H1 (cell line): ENCODE measurements around the gene PLEK2. TPM values are rescaled to one million over a fixed set of nuclear protein-coding genes. Genes with fewer than 3 reads are reported as not detected.

Source experiments
- CTCF ChIA-PET: fragments of 300-600 bp; sonication (Branson Sonifier 250); formaldehyde crosslinking; loops from one replicate; lab custom pipeline; 2021; ENCODE audit not compliant: partially characterized antibody; lab: Charles Lee
- POLR2A ChIA-PET: fragments of 300-600 bp; sonication (Branson Sonifier 250); formaldehyde crosslinking; loops from one replicate; lab custom pipeline; 2021; ENCODE audit warnings: inconsistent platforms; ENCODE audit not compliant: partially characterized antibody; lab: Charles Lee
- DNase-seq, 2 experiments: peaks; one replicate each; pipeline versions ENCODE4 v3.0.0 to v3.0.0-alpha.2; 2010 to 2022; ENCODE audit warnings: low spot score in 2 of 2, low read depth in 1 of 2, mixed read lengths in 1 of 2
- FAIRE-seq: peaks from 2 replicates; lab custom pipeline; 2011; peaks lifted over from hg19 to GRCh38; lab: Jason Lieb, UNC
- H2AFZ ChIP-seq: 2 replicates; pipeline ENCODE4 v1.8.1; 2012; ENCODE audit warnings: low read length, inconsistent platforms
- H2AK5ac ChIP-seq: 2 replicates; pipeline ENCODE4 v1.6.1; 2013; ENCODE audit warnings: low read depth, low read length
- H2BK120ac ChIP-seq: replicated peaks from 2 replicates; pipeline ENCODE3; 2013; ENCODE audit warnings: low read depth, low read length, inconsistent platforms
- H2BK12ac ChIP-seq: 2 replicates; pipeline ENCODE4 v1.6.1; 2013; ENCODE audit warnings: low read depth, low read length
- H2BK15ac ChIP-seq: 2 replicates; pipeline ENCODE4 v1.6.1; 2013; ENCODE audit warnings: low read length
- H2BK20ac ChIP-seq: 2 replicates; pipeline ENCODE4 v1.6.1; 2013; ENCODE audit warnings: low read length
- H2BK5ac ChIP-seq: 2 replicates; pipeline ENCODE4 v1.6.1; 2013; ENCODE audit warnings: low read depth, low read length
- H3K14ac ChIP-seq: 2 replicates; pipeline ENCODE4 v1.6.1; 2013; ENCODE audit warnings: inconsistent platforms; ENCODE audit not compliant: insufficient read length
- H3K18ac ChIP-seq: 2 replicates; pipeline ENCODE4 v1.6.1; 2013; ENCODE audit warnings: low read length; ENCODE audit errors: extremely low read depth
- H3K23ac ChIP-seq: 2 replicates; pipeline ENCODE4 v1.6.1; 2013; ENCODE audit warnings: inconsistent platforms; ENCODE audit not compliant: insufficient read length
- H3K23me2 ChIP-seq: 2 replicates; pipeline ENCODE4 v1.6.1; 2013; ENCODE audit warnings: low read depth, low read length
- H3K27ac ChIP-seq: 2 replicates; pipeline ENCODE4 v1.6.1; 2011; ENCODE audit warnings: low read depth, low read length, inconsistent platforms
- H3K27me3 ChIP-seq, 4 experiments: replicated peaks in 1 of 4; 1 replicate in 1 of 4; 2 replicates in 3 of 4; pipeline versions ENCODE4 v1.6.1 to v1.8.1; 2011 to 2013; ENCODE audit warnings: low read length in 3 of 4, mild to moderate bottlenecking in 3 of 4, inconsistent platforms in 2 of 4, mixed read lengths in 2 of 4, moderate library complexity in 1 of 4; ENCODE audit not compliant: control insufficient read depth in 3 of 4, insufficient read depth in 3 of 4; ENCODE audit errors: extremely low read depth in 1 of 4
- H3K36me3 ChIP-seq, 4 experiments: 2 replicates each; pipeline versions ENCODE4 v1.6.1 to v1.8.1; 2011 to 2013; ENCODE audit warnings: mild to moderate bottlenecking in 4 of 4, low read length in 3 of 4, moderate library complexity in 2 of 4, control low read depth in 1 of 4, inconsistent platforms in 1 of 4; ENCODE audit not compliant: insufficient read depth in 4 of 4, control insufficient read depth in 2 of 4
- H3K4ac ChIP-seq: replicated peaks from 2 replicates; pipeline ENCODE3; 2013; ENCODE audit warnings: low read length, low read depth, mixed read lengths, inconsistent platforms; ENCODE audit not compliant: insufficient read length
- H3K4me1 ChIP-seq, 4 experiments: replicated peaks in 1 of 4; 1 replicate in 1 of 4; 2 replicates in 3 of 4; pipeline versions ENCODE4 v1.6.1 to v1.8.1; 2011 to 2013; ENCODE audit warnings: low read length in 3 of 4, inconsistent platforms in 2 of 4, mixed read lengths in 1 of 4; ENCODE audit not compliant: insufficient read depth in 4 of 4, control insufficient read depth in 3 of 4
- H3K4me2 ChIP-seq, 2 experiments: 2 replicates each; pipeline versions ENCODE4 v1.6.1 to v1.8.1; 2011 to 2013; ENCODE audit warnings: low read depth in 2 of 2, low read length in 2 of 2, control low read depth in 1 of 2, inconsistent platforms in 1 of 2, mild to moderate bottlenecking in 1 of 2; ENCODE audit not compliant: insufficient read depth in 1 of 2
- H3K4me3 ChIP-seq, 4 experiments: fragments of 200-600, 300-600 bp in 1 of 4; sonication (generic), shearing (Covaris generic), sonication (Bioruptor Twin) in 1 of 4; 2 replicates each; pipeline versions ENCODE4 v1.5.1 to v1.8.1; 2011 to 2016; ENCODE audit warnings: low read length in 4 of 4, low read depth in 3 of 4, control low read depth in 2 of 4, inconsistent platforms in 2 of 4, mild to moderate bottlenecking in 2 of 4, mixed read lengths in 1 of 4, moderate library complexity in 1 of 4; ENCODE audit not compliant: insufficient read depth in 2 of 4; ENCODE audit errors: extremely low read depth in 1 of 4
- H3K56ac ChIP-seq: replicated peaks from 2 replicates; pipeline ENCODE3; 2013; ENCODE audit warnings: low read depth, mild to moderate bottlenecking, mixed read lengths, low read length, inconsistent platforms; ENCODE audit not compliant: insufficient read length
- H3K79me1 ChIP-seq: 2 replicates; pipeline ENCODE4 v1.6.1; 2013; ENCODE audit warnings: low read depth, low read length, control low read depth
- H3K79me2 ChIP-seq, 2 experiments: 2 replicates each; pipeline versions ENCODE4 v1.6.1 to v1.8.1; 2012 to 2013; ENCODE audit warnings: low read length in 2 of 2, mild to moderate bottlenecking in 2 of 2, inconsistent platforms in 1 of 2; ENCODE audit not compliant: insufficient read depth in 2 of 2, control insufficient read depth in 1 of 2
- H3K9ac ChIP-seq, 4 experiments: replicated peaks in 1 of 4; 1 replicate in 1 of 4; 2 replicates in 3 of 4; pipeline versions ENCODE4 v1.6.1 to v1.8.1; 2011 to 2013; ENCODE audit warnings: low read depth in 3 of 4, low read length in 3 of 4, control low read depth in 2 of 4, mild to moderate bottlenecking in 2 of 4, moderate library complexity in 2 of 4, inconsistent platforms in 1 of 4; ENCODE audit errors: extremely low read depth in 1 of 4
- H3K9me3 ChIP-seq, 2 experiments: 2 replicates each; pipeline versions ENCODE4 v1.6.1 to v1.8.1; 2012 to 2013; ENCODE audit warnings: mild to moderate bottlenecking in 2 of 2, moderate library complexity in 2 of 2, control low read depth in 1 of 2, inconsistent platforms in 1 of 2, low read depth in 1 of 2, low read length in 1 of 2, mixed read lengths in 1 of 2; ENCODE audit not compliant: insufficient read depth in 2 of 2
- H4K20me1 ChIP-seq, 2 experiments: replicated peaks in 1 of 2; 2 replicates each; pipeline versions ENCODE3 to v1.8.1; 2011 to 2013; ENCODE audit warnings: inconsistent platforms in 2 of 2, low read length in 2 of 2, mild to moderate bottlenecking in 1 of 2; ENCODE audit not compliant: insufficient read depth in 2 of 2, control insufficient read depth in 1 of 2
- H4K5ac ChIP-seq: 2 replicates; pipeline ENCODE4 v1.6.1; 2013; ENCODE audit warnings: low read length, low read depth, mixed read lengths, inconsistent platforms; ENCODE audit not compliant: insufficient read length
- H4K8ac ChIP-seq: 2 replicates; pipeline ENCODE4 v1.8.0; 2013; ENCODE audit warnings: mild to moderate bottlenecking, moderate library complexity, low read length, inconsistent platforms; ENCODE audit not compliant: insufficient read depth; ENCODE audit errors: extremely low read depth
- H4K91ac ChIP-seq: replicated peaks from 2 replicates; pipeline ENCODE3; 2013; ENCODE audit warnings: low read length, mixed read lengths, inconsistent platforms; ENCODE audit not compliant: insufficient read length
- NRF1 ChIP-seq: IDR thresholded peaks from 2 replicates; pipeline ENCODE4 v1.6.1; 2011; ENCODE audit warnings: mild to moderate bottlenecking, low read depth, low read length, improper control_type of control experiment
- RFX5 ChIP-seq: IDR thresholded peaks from 2 replicates; pipeline ENCODE4 v1.6.1; 2011; ENCODE audit warnings: low read depth, low read length, improper control_type of control experiment, borderline replicate concordance
- RXRA ChIP-seq: IDR thresholded peaks from 2 replicates; pipeline ENCODE4 v1.6.1; 2011; ENCODE audit warnings: low read depth, mild to moderate bottlenecking, low read length, moderate library complexity; ENCODE audit not compliant: insufficient read depth
- WGBS, 2 experiments: shearing (Covaris generic) in 1 of 2; methylation state at CpG; one replicate each; pipeline versions ENCODE4 v1.1.6 to v1.1.7; 2013 to 2015; ENCODE audit warnings: low lambda C conversion rate in 2 of 2, mixed read lengths in 2 of 2, inconsistent platforms in 1 of 2, low coverage in 1 of 2, missing lambda C conversion rate in 1 of 2; ENCODE audit not compliant: insufficient replicate concordance in 2 of 2, insufficient coverage in 1 of 2, insufficient read length in 1 of 2; ENCODE audit errors: extremely low coverage in 1 of 2, missing lambda C conversion rate in 1 of 2; 5-methylcytosine and 5-hydroxymethylcytosine counted together
- polyA plus RNA-seq, 7 experiments: library from polyadenylated mRNA; depleted of rRNA in 3 of 7; stranded (reverse) in 5 of 7; unstranded in 2 of 7; fragments of >200 nt in 5 of 7; fragments of 200-250 nt in 2 of 7; gene quantifications; 1 replicate in 5 of 7; 2 replicates in 1 of 7; 4 replicates in 1 of 7; pipeline versions ENCODE4 v1.2.1 to v1.2.3, GENCODE V29; 2011 to 2013; ENCODE audit warnings: missing spikeins in 2 of 7, mixed read lengths in 2 of 7
- total RNA-seq: library from RNA; stranded (reverse); fragmentation: NEBNext Ultra II Directional; extraction: Animal tissue kit (Norgen Biotek cat#: 25700); gene quantifications from 2 replicates; pipeline ENCODE4 v1.2.1, GENCODE V29; 2021

PLEK2 gene
- total and polyA plus RNA-seq, 2 of the 8 experiments (the other 6 are each of a cell fraction or from before 2014, with no cell fraction given): 0.41 to 2.1 TPM

DNA sequence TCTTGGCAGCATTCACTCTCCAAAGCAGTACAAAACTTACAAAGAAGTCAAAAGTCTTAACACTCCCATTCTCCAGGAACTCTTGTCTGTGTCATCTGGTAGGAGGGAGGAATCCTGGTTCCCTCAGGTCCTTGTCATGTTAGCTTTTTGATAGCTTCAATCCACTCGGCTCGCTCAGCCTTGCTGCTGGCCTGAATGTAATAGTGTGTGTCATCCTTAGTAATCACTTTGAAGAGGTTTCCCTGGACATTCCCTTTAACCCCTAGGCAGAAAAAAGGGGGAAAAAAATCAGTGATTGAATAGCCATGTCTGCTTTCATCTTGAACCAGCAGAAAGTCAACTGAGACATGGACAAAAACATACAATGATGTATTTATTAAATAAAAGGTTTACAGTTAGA, 24.8 kb downstream of the PLEK2 start:
- Histone ChIP-seq H2BK15ac (no peak overlapping the region), H3K9ac (no peak overlapping the region), H3K27ac (no peak overlapping the region), H4K5ac (no peak overlapping the region), H3K23me2 (no peaks in the 10 kb centered on the region), H3K4ac (no peak overlapping the region), H3K27me3 (no peaks in the 10 kb centered on the region), H3K36me3 (peaks cover 0 to 36% (median 23%) of the 10 kb centered on the region in 4 experiments; a peak in 7 of 8 replicates), H4K8ac (no peak overlapping the region), H3K56ac (no peak overlapping the region), H3K79me1 (no peaks in the 10 kb centered on the region), H2AFZ (no peak overlapping the region), H3K4me1 (no peaks in the 10 kb centered on the region), H3K79me2 (no peaks in the 10 kb centered on the region), H3K9me3 (no peaks in the 10 kb centered on the region), H2AK5ac (no peak overlapping the region), H4K20me1 (no peaks in the 10 kb centered on the region), H2BK12ac (no peak overlapping the region), H3K14ac (no peak overlapping the region), H2BK5ac (no peak overlapping the region), H2BK120ac (no peak overlapping the region), H3K4me3 (no peak overlapping the region), H4K91ac (no peak overlapping the region), H3K23ac (no peak overlapping the region), H2BK20ac (no peak overlapping the region), H3K18ac (no peak overlapping the region), H3K4me2 (no peak overlapping the region)
- ChIA-PET POLR2A (interaction anchor here (0.7 to 1.2 kb wide), 3 partner anchors 9 to 184 kb away, joined by 3 read pairs; no protein-coding TSS in a partner anchor), CTCF (interaction anchor here (1.3 kb wide), 1 partner anchor 40 kb away, joined by 4 read pairs; no protein-coding TSS in a partner anchor)
- no peak for DNase-seq
- TF ChIP-seq RXRA: no peak
- no peak for TF ChIP-seq RFX5
- no peak for TF ChIP-seq NRF1
- 91% methylated on average over 2 of the region's 2 CpGs; no CpG with 5 or more reads in 1 of the 2 experiments for WGBS, 2 experiments
- no peak for FAIRE-seq
